GM06990 (cell line): ENCODE results near the gene RIPOR3.

Experiments
- DNase-seq: peaks from one replicate; pipeline ENCODE4 v3.0.0-alpha.2; 2011; ENCODE audit not compliant: insufficient read length; ENCODE audit errors: extremely low read depth
- H3K27me3 ChIP-seq: replicated peaks from 2 replicates; pipeline ENCODE4 v1.6.0; 2011; ENCODE audit warnings: low read length; ENCODE audit not compliant: control insufficient read depth, insufficient read depth
- H3K36me3 ChIP-seq: 2 replicates; pipeline ENCODE4 v1.5.1; 2011; ENCODE audit warnings: low read length; ENCODE audit not compliant: control insufficient read depth, insufficient read depth
- H3K4me3 ChIP-seq: replicated peaks from 2 replicates; pipeline ENCODE4 v1.5.1; 2011; ENCODE audit warnings: low read depth, mild to moderate bottlenecking, control low read depth, low read length
- CTCF ChIP-seq: IDR thresholded peaks from 2 replicates; pipeline ENCODE4 v1.5.1; 2011; ENCODE audit warnings: low read length, control low read depth, mild to moderate bottlenecking, inconsistent platforms; ENCODE audit not compliant: insufficient read depth, poor library complexity, severe bottlenecking

Gene RIPOR3

GRCh38 chr20:50594231-50594590, 97.1 kb downstream of the RIPOR3 start:
- no peak for DNase-seq

GRCh38 chr20:50593005-50593335, 98.4 kb downstream of the RIPOR3 start:
- Histone ChIP-seq H3K36me3 (peaks cover 11% of the 10 kb centered on the region), H3K27me3 (peaks cover 1% of the 10 kb centered on the region; the same call in 1 of the 2 replicates), H3K4me3 (no peak overlapping the region)
- no peak for DNase-seq
- TF ChIP-seq CTCF: no peak

More at GRCh38 chr20:50594231-50594590, 97.1 kb downstream of the RIPOR3 start:
- H3K4me3 ChIP-seq: no peak overlapping the region
- peaks cover 1% of the 10 kb centered on the region; the same call in 1 of the 2 replicates for H3K27me3 ChIP-seq
- TF ChIP-seq CTCF: no peak
- H3K36me3 ChIP-seq: peaks cover 8% of the 10 kb centered on the region

GRCh38 chr20:50592282-50593004, 98.9 kb downstream of the RIPOR3 start:
- no peak for TF ChIP-seq CTCF
- H3K36me3 ChIP-seq: peaks cover 12% of the 10 kb centered on the region
- H3K4me3 ChIP-seq: no peak overlapping the region
- no peak for DNase-seq
- peaks cover 1% of the 10 kb centered on the region; the same call in 1 of the 2 replicates for H3K27me3 ChIP-seq

GRCh38 chr20:50591233-50591852, 100.0 kb downstream of the RIPOR3 start:
- no peak for DNase-seq
- H3K36me3 ChIP-seq: peaks cover 19% of the 10 kb centered on the region
- no peak for TF ChIP-seq CTCF
- H3K4me3 ChIP-seq: no peak overlapping the region
- peaks cover 1% of the 10 kb centered on the region; the same call in 1 of the 2 replicates for H3K27me3 ChIP-seq

- Histone ChIP-seq H3K27me3 (no peaks in the 10 kb centered on the region; the same call in 1 of the 2 replicates), H3K4me3 (no peak overlapping the region), H3K36me3 (peaks cover 22% of the 10 kb centered on the region)
- DNase-seq: no peak
- TF ChIP-seq CTCF: no peak
Measured at GRCh38 chr20:50590348-50590664, 101.0 kb downstream of the RIPOR3 start.
